ENCODE data around the gene GRM7. TPM values are rescaled to one million over a fixed set of nuclear protein-coding genes. Genes with fewer than 3 reads are reported as not detected.

Gene GRM7
- total and polyA plus RNA-seq, 9 of the 15 experiments (the other 6 are each of a cell fraction or from before 2014, with no cell fraction given), result not detected

DNA sequence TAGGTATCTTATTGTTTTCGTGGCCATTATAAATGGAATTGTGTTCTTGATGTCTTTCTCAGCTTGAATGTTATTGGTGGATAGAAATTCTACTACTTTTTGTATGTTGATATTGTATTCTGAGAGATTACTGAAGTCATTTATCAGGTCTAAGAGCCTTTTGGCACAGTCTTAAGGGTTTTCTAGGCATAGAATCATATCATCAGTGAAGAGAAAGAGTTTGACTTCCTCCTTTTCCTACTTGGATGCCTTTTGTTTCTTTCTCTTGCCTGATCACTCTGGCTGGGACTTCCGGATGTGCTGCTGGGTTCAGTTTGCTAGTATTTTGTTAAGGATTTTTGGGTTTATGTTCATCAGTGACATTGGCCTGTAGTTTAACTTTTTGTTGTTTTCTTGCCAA lies 527.1 kb downstream of the GRM7 start:
- Histone ChIP-seq H3K4me3 (no peak overlapping the region), H3K9me1 (ENCODE audit: control insufficient read depth, insufficient read depth, low read length) (no peaks in the 10 kb centered on the region), H3K79me2 (ENCODE audit: control insufficient read depth, insufficient read depth, low read length) (no peaks in the 10 kb centered on the region), H3K27me3 (ENCODE audit: control insufficient read depth in 2 of 2, insufficient read depth in 2 of 2, low read length in 2 of 2) (no peaks in the 10 kb centered on the region), H3K36me3 (ENCODE audit: control insufficient read depth, insufficient read depth, low read length) (no peaks in the 10 kb centered on the region), H3K4me2 (ENCODE audit: insufficient read depth, low read length) (no peak overlapping the region), H3K4me1 (replicated peaks in 1 of 2; ENCODE audit: control insufficient read depth in 2 of 2, insufficient read depth in 2 of 2, low read length in 2 of 2) (no peaks in the 10 kb centered on the region), H3K9me3 (replicated peaks; ENCODE audit: control insufficient read depth, insufficient read depth, low read depth, low read length) (no peaks in the 10 kb centered on the region; the same call in 1 of the 2 replicates), H3K9ac (ENCODE audit: insufficient read depth in 1 of 2, low read depth in 2 of 2, low read length in 2 of 2) (no peak overlapping the region), H2AFZ (ENCODE audit: low read depth, low read length) (no peak overlapping the region), H4K20me1 (replicated peaks; ENCODE audit: control insufficient read depth, insufficient read depth, low read length) (no peaks in the 10 kb centered on the region), H3K27ac (ENCODE audit: extremely low read depth, low read depth, low read length) (no peak overlapping the region)
- intact Hi-C loops (cut with micrococcal nuclease) (no loop called here), in situ Hi-C loops (cut with MboI) (no loop called here)
- ATAC-seq, result no peak
- ChIA-PET POLR2A (no interaction called here), CTCF (ENCODE audit: low intra/inter-chr PET ratio) (no interaction called here)
- no peak for FAIRE-seq
- BruUV-seq (replicated peaks), result no TSS peak
- TF ChIP-seq, protein P1, sequence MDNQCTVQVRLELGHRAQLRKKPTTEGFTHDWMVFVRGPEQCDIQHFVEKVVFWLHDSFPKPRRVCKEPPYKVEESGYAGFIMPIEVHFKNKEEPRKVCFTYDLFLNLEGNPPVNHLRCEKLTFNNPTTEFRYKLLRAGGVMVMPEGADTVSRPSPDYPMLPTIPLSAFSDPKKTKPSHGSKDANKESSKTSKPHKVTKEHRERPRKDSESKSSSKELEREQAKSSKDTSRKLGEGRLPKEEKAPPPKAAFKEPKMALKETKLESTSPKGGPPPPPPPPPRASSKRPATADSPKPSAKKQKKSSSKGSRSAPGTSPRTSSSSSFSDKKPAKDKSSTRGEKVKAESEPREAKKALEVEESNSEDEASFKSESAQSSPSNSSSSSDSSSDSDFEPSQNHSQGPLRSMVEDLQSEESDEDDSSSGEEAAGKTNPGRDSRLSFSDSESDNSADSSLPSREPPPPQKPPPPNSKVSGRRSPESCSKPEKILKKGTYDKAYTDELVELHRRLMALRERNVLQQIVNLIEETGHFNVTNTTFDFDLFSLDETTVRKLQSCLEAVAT (IDR thresholded peaks at IDR 0.05), result no peak
- TF ChIP-seq YBX1 (IDR thresholded peaks at IDR 0.05) (no peak), SMAD1 (IDR thresholded peaks at IDR 0.05; ENCODE audit: low read depth, low read length, partially characterized antibody) (no peak), ZNF224 (CRISPR knock-in tag; IDR thresholded peaks at IDR 0.05) (no peak), MAFK (IDR thresholded peaks at IDR 0.05; ENCODE audit: low read length) (no peak), MYC (IDR thresholded peaks at IDR 0.05; ENCODE audit: low read depth, low read length) (no peak), MYC (CRISPR knock-in tag; IDR thresholded peaks at IDR 0.05; ENCODE audit: borderline replicate concordance, low read depth) (no peak), HMGN3 (IDR thresholded peaks at IDR 0.05; ENCODE audit: borderline replicate concordance, extremely low read depth, insufficient read length, low read depth, low read length) (no peak)
- no peak for DNase-seq (ENCODE audit: extremely low read depth in 1 of 4, low spot score in 3 of 4)
- 0% methylated on average over 2 of the region's 2 CpGs for WGBS (ENCODE audit: insufficient coverage, low coverage, missing lambda C conversion rate)

Data from K562 (cell line).